ENCODE data around the gene ATF3.
"Not testable (repeated sequence)": the region's sequence is repeated elsewhere in the genome, so short reads cannot be mapped to it uniquely, and the experiment has no call there.

ATF3 gene

DNA sequence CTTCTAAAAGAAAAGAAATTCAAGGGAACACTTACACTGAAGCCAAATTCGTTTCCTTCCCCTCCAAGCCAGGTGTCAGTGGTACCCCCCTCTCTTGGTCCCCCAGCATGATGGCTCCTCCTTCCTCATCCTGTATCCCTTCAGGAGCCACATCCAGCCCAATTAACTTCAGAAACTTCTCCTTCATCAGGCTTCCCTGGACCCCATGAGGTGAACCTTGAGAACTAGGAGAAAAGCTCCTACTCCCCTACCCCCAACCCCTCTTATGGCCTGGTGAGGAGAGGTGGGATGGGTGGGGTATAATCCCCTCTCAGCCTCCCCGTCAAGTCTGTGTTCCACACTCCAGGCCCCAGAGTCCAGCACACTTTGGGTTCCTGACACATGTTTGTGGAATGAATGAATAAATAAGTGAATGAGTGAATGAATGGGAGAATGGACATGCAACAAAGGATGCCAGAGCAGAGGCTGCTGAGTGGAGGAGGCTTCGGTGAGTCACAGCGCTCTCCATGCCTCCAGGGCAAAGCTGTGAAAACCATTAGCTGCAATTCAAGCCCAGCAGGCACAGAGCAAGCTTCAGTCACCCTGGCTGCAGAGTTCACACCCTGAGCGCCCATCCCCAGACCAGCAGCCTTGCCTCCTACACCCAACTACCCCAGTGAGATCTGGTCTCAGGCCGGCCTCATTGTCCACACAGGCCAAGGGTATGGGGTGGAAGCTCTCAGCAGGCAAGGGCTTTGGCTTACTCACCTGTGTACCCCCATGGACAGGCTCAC is 47.3 kb downstream of the ATF3 start:
- DNase-seq: peak; percentile 67

DNA sequence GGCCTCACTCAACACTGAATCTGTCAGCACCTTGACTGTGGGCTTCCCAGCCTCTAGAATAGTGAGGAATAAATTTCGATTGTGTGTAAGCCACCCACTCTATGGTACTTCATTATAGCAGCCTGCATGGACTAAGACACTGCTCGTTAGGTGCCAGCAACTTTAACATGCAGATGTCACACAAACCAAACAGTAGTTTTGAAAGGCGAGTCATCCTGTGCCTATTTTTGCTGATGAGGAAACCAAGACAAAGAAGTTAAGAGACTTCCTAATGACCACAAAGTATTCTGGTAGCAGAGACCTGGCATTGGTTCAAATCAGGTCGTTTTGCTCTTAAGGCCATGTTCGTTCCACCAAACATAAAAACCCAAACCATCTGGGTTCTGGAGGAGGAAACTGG is 48.2 kb downstream of the ATF3 start:
- no peak for DNase-seq

DNA sequence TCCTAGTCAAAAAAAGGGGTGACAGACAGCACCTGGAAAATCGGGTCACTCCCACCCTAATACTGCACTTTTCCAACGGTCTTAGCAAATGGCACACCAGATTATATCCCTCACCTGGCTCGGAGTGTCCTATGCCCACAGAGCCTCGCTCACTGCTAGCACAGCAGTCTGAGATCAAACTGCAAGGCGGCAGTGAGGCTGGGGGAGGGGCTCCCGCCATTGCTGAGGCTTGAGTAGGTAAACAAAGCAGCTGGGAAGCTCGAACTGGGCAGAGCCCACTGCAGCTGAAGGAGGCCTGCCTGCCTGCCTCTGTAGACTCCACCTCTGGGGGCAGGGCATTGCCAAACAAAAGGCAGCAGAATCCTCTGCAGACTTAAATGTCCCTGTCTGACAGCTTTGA is 49.7 kb downstream of the ATF3 start:
- DNase-seq: not testable (repeated sequence)

DNA sequence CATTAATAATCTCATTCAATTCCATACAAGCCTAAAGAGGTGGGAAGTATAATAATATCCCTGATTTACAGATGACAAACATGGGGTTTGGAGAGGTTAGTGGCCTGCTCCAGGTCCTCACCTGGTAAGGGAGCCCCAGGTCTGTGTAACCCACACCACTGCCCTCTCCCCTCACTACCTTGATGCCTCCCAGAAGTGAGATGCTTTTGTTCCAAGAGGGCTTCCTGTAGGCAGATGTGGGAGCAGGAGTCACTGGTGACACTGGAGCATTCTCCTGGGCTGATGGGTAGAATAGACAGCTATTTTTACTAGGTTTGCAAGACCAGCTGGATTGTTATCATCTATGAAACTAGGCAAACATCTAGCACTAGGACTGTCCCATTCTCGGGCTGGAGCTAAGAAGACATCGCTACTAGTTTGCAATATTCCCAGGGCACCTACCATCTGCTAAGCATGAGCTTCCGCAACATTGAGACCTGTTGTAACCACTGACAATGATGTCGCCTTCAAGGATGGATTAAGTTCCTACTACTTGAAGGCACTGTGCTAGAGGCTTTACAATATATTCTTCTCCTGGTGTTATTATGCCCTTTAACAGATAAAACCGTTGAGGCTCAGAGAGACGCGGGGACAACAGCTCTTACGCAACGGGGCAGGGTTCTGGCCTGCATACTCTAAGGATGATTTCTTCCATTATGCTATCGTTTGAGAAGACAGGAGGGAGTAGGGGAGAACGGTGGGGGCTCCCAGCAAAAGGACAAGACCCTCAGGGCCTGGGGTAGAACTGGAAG is 56.0 kb downstream of the ATF3 start:
- no peak for DNase-seq

DNA sequence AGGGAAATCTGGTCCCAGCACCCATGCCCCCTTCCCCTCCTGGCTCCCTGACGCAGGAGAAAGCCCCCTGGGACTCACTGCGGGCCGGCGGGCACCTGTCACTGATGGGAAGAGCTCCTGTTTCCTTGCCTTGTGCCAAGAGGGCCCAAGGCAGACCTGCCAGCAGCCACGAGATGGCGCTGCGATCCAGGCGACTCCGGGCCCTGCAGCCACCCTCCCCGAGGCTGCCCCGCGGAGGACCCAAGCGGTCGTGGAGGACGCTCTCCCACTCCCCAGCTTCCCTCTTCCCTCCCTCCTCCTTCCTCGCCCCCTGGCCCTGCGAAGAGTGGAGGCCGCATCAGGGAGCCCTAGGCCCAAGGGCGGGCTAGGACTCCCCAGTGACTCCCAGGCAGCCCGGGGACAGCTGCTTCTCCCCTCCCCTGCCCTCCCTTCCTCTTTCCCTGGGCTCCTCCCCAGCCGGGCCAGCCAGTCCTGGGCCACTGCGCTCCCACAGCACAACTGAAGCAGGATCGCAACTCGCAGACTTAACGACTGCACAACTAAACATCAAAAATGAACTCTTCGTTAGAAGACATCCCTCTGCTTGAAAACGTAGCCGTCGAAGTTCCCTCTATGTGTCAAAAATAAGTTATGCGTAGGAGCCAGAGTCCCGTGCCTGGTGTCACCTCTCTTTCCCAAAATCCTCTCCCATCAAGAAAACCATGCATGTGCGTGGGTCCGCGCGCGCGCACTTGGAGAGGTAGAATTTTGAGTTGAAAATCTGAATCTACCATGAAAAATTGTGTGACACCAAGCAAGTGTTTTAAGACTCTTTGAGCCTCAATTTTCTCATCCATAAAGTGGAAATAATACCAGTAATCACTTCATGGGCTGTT is 56.9 kb downstream of the ATF3 start:
- DNase-seq: peak; percentile 38

DNA sequence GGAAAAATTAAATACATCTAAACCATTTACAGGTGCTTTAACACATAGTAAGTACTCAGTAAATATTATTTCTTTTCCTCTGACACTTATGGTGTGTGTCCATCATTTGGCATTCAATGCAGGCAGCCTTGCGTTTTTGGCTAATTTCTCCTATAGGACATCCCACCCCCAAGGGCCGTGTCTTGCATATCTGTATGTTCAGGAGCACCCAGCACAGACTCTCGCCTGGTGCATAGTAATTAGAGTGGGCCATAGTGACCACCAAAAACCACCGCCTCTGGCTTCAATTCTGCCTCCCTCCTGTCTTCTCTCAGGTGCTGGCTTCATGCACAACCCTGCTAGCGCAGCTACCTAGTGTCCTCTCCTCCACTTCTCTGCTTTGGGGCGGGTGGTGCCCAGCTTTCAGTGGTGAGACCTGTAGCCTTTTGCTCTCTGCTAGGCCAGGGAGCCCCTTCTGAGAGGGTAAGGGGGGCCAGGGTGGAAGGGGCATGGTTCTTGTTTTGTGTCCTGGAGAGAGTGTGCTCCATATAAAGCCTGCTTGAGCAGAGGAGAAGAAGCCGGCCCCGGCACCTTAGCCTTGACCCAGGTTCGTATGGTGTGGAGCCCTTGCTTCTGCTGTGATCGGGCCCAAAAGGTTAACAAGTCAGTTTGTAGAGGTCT is 57.7 kb downstream of the ATF3 start:
- DNase-seq: no peak

DNA sequence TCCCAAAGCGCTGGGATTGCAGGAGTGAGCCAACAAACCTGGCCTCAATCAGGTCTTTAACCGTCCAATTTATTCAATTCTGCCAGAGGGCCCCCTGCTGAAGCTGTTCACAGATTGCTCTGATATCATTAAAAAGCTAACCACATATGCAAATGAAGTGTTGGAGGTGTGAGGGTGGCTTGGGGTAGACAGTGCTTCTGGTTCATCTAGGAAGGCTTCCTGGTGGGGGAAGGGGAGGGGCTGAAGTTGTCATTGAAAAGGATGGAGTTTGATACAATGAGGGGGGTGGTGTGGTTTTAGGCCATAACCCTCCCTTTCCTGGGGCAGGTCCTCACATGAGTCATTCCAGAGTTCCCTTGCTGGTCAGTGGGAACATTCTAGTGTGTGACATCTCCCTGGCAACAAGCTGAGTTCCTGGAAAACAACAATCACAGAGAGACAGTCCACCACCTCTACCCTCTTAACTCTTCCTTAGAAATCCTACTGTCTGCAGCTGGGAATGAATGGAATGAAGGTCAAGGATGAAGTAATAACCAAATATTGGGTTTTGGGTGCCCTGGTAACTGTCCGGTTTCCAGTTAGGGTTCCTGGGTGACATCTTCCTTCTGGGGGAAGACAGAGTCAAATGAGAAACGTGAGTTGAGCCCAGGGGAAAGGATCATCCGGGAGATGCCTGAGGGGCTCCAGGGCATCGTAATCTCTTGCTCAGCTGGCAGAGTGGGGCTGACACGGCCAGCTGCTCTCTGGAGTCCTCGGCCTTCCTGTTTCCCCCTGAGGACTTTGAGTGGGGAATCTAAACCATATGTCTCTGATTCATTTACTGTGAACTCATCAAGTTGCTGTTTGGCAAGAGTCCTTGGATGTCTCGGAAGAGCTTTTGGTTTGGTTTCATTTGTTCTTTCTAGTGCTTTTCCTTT is 58.9 kb downstream of the ATF3 start:
- peak; percentile 76 for DNase-seq

DNA sequence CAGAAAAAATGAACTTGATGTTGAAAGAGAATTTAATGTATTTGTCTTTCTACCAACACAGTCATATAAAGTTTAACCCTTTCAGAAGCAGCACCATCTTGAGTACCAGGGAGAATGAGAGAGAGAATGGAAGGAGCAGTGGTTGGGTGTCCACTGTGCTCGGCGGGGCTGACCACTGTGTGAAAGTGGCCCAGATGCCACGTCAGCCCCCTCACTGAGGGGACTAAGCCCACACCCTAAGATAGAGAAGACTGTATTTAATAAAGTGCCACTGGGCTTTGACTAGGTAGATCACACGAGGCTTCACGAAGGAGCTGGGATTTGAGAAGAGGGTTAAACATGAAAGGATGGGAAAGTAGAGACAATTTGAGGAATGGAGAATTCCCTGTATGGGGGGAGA is 59.9 kb downstream of the ATF3 start:
- no peak for DNase-seq

DNA sequence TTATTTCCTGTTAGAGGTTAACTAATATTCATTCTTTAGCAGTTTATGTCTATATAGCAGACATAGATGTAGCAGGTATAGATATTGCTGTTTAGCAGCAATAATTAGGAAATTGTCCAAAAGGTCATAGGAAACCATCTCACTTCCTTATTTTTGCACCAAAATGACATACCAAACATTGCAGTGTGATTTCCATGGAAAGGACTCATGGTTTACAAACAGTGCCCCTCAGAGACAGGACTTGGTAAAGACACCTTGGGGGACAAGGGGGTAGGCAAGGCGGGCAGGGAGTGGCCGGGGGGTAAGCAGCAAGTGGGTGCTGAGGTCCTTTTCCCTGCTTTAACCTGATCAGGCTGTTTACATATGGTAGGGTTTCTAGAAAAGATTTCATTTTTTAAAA is 60.5 kb downstream of the ATF3 start:
- DNase-seq: no peak

DNA sequence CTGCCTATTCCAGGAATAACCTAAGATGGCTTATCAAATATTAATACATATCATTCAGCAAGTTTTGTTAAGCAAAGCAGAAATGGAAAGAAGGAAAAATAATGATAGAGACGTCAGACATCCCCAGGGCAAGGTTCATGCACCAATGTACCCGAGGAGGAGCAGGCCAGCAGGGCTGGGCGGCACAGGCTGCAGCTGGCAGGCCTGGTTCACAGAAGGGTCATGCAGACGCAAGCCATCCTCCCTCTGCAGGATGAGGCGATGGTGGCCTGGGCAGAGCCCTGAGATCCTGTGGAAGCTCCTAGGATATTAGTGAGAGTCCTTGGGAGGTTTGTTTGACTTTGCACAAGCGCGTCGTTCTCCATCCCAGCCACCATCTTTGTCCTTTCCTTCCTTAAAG is 61.0 kb downstream of the ATF3 start:
- DNase-seq: no peak

DNA sequence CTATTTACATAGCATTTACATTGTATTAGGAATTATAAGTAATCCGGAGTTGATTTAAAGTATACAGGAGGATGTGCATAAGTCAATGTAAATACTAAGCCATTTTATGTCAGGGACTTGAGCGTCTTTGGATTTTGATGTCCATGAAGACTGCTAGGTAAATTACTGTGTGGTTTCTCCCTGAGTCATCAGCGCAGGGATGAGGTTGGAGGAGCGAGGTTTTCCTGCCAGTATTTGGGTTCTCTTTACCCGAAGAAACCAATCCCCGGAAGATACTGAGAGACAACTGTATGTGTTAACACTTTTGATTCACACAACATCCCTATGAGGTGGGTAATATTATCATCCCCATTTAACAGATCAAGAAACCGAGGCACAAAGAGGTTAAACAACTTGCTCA is 61.7 kb downstream of the ATF3 start:
- no peak for DNase-seq
